Caco-2 (cell line): ENCODE measurements around the gene NKAIN2. TPM values are rescaled to one million over a fixed set of nuclear protein-coding genes. Genes with fewer than 3 reads are reported as not detected.

Experiments
- BruUV-seq: library from RNA; stranded (reverse); fragments of 400-500 nt; replicated peaks from 2 replicates; lab custom pipeline; 2021; lab: Mats Ljungman, UMichigan
- CTCF ChIA-PET: fragments of 300-600 bp; sonication (Branson Sonifier 250); formaldehyde crosslinking; loops from one replicate; lab custom pipeline; 2022; ENCODE audit warnings: antibody characterized with exemption; lab: Charles Lee
- POLR2A ChIA-PET: fragments of 300-600 bp; sonication (Branson Sonifier 250); formaldehyde crosslinking; loops from one replicate; lab custom pipeline; 2022; ENCODE audit warnings: antibody characterized with exemption; lab: Charles Lee
- DNase-seq, 2 experiments: peaks; one replicate each; pipeline versions ENCODE4 v3.0.0 to v3.0.0-alpha.2; 2020 to 2022
- H3K27me3 ChIP-seq: replicated peaks from 2 replicates; pipeline ENCODE4 v1.6.0; 2011; ENCODE audit warnings: low read length; ENCODE audit not compliant: control insufficient read depth, insufficient read depth
- H3K36me3 ChIP-seq: 2 replicates; pipeline ENCODE4 v1.5.1; 2011; ENCODE audit warnings: low read length; ENCODE audit not compliant: control insufficient read depth, insufficient read depth
- H3K4me1 ChIP-seq: fragments of 250-450 bp; sonication (Bioruptor Pico); 2 replicates; pipeline ENCODE4 v1.5.1; 2020; ENCODE audit warnings: mild to moderate bottlenecking
- H3K4me3 ChIP-seq: 2 replicates; pipeline ENCODE4 v1.5.1; 2011; ENCODE audit warnings: low read depth, mild to moderate bottlenecking, control low read depth, low read length
- H3K9me3 ChIP-seq: fragments of 250-450 bp; sonication (Bioruptor Pico); 2 replicates; pipeline ENCODE4 v1.5.1; 2020; ENCODE audit warnings: mild to moderate bottlenecking, moderate library complexity
- H3K27ac Mint-ChIP-seq: one replicate; pipeline ENCODE4 v1.8.0; 2022; ENCODE audit warnings: mixed read lengths; ENCODE audit not compliant: unreplicated experiment
- H3K27me3 Mint-ChIP-seq: one replicate; pipeline ENCODE4 v1.8.0; 2022; ENCODE audit warnings: mixed read lengths; ENCODE audit not compliant: insufficient read depth, unreplicated experiment
- H3K36me3 Mint-ChIP-seq: one replicate; pipeline ENCODE4 v1.8.0; 2022; ENCODE audit warnings: mild to moderate bottlenecking, mixed read lengths; ENCODE audit not compliant: insufficient read depth, unreplicated experiment
- H3K4me1 Mint-ChIP-seq: one replicate; pipeline ENCODE4 v1.8.0; 2022; ENCODE audit warnings: low read depth, mixed read lengths; ENCODE audit not compliant: unreplicated experiment
- H3K4me3 Mint-ChIP-seq: one replicate; pipeline ENCODE4 v1.8.0; 2022; ENCODE audit warnings: mild to moderate bottlenecking, moderate library complexity, mixed read lengths; ENCODE audit not compliant: unreplicated experiment
- H3K9me3 Mint-ChIP-seq: one replicate; pipeline ENCODE4 v1.8.0; 2022; ENCODE audit warnings: mixed read lengths; ENCODE audit not compliant: unreplicated experiment
- CTCF ChIP-seq, 2 experiments: fragments of 200-600 bp in 1 of 2; IDR thresholded peaks; 1 replicate in 1 of 2; 2 replicates in 1 of 2; pipeline versions ENCODE4 v1.5.1 to v1.8.0; 2011 to 2022; ENCODE audit warnings: antibody characterized with exemption in 1 of 2, control low read depth in 1 of 2, inconsistent platforms in 1 of 2, low read depth in 1 of 2, low read length in 1 of 2, mild to moderate bottlenecking in 1 of 2, moderate library complexity in 1 of 2; ENCODE audit not compliant: insufficient read depth in 1 of 2, severe bottlenecking in 1 of 2, unreplicated experiment in 1 of 2
- intact Hi-C: fragments of 100-400 bp; cut with micrococcal nuclease; formaldehyde crosslinking; loops from one replicate; pipeline ENCODE4 v1.10.0; 2022; ENCODE audit not compliant: unreplicated experiment
- total RNA-seq: library from RNA; stranded (reverse); gene quantifications from 2 replicates; pipeline ENCODE4 v1.2.3, GENCODE V29; 2022

NKAIN2 gene
- total RNA-seq, 1 experiment from 2014 or later = not detected

GRCh38 chr6:124432620-124433019 is 629.0 kb downstream of the NKAIN2 start:
- Histone ChIP-seq H3K36me3 (no peaks in the 10 kb centered on the region), H3K4me3 (no peak overlapping the region), H3K9me3 (no peaks in the 10 kb centered on the region), H3K4me1 (no peaks in the 10 kb centered on the region), H3K27me3 (no peaks in the 10 kb centered on the region)
- no peak for DNase-seq
- Mint-ChIP-seq H3K27me3 (no peaks in the 10 kb centered on the region), H3K36me3 (no peaks in the 10 kb centered on the region), H3K27ac (no peak overlapping the region), H3K9me3 (no peaks in the 10 kb centered on the region), H3K4me3 (no peak overlapping the region), H3K4me1 (no peaks in the 10 kb centered on the region)
- no peak for TF ChIP-seq CTCF (IDR thresholded peaks at IDR 0.05; ENCODE audit: insufficient read depth in 1 of 2, low read depth in 1 of 2, low read length in 1 of 2, severe bottlenecking in 1 of 2, unreplicated experiment in 1 of 2)
- no TSS peak for BruUV-seq
- ChIA-PET CTCF (no interaction called here), POLR2A (no interaction called here)
- intact Hi-C loops = no loop called here

- no TSS peak for BruUV-seq
- H3K36me3 ChIP-seq = no peaks in the 10 kb centered on the region
- intact Hi-C loops = no loop called here
- no peaks in the 10 kb centered on the region for H3K27me3 ChIP-seq
- DNase-seq = no peak
- no peak for TF ChIP-seq CTCF (IDR thresholded peaks at IDR 0.05; ENCODE audit: insufficient read depth in 1 of 2, low read depth in 1 of 2, low read length in 1 of 2, severe bottlenecking in 1 of 2, unreplicated experiment in 1 of 2)
- H3K36me3 Mint-ChIP-seq = no peaks in the 10 kb centered on the region
- H3K4me1 ChIP-seq = no peaks in the 10 kb centered on the region
- POLR2A ChIA-PET = no interaction called here
- no peaks in the 10 kb centered on the region for H3K9me3 ChIP-seq
- CTCF ChIA-PET = no interaction called here
- H3K4me1 Mint-ChIP-seq = no peaks in the 10 kb centered on the region
- H3K4me3 ChIP-seq = no peak overlapping the region
- no peak overlapping the region for H3K27ac Mint-ChIP-seq
- no peak overlapping the region for H3K4me3 Mint-ChIP-seq
- no peaks in the 10 kb centered on the region for H3K9me3 Mint-ChIP-seq
- no peaks in the 10 kb centered on the region for H3K27me3 Mint-ChIP-seq
Observed at GRCh38 chr6:124433387-124434160, 629.9 kb downstream of the NKAIN2 start.

GRCh38 chr6:124434421-124434820 is 630.8 kb downstream of the NKAIN2 start:
- no peak overlapping the region for H3K4me3 ChIP-seq
- BruUV-seq = no TSS peak
- no peaks in the 10 kb centered on the region for H3K4me1 ChIP-seq
- Mint-ChIP-seq H3K27me3 (no peaks in the 10 kb centered on the region), H3K4me1 (no peaks in the 10 kb centered on the region), H3K9me3 (no peaks in the 10 kb centered on the region), H3K27ac (no peak overlapping the region), H3K4me3 (no peak overlapping the region), H3K36me3 (no peaks in the 10 kb centered on the region)
- H3K27me3 ChIP-seq = no peaks in the 10 kb centered on the region
- intact Hi-C loops = no loop called here
- H3K9me3 ChIP-seq = no peaks in the 10 kb centered on the region
- DNase-seq = no peak
- H3K36me3 ChIP-seq = no peaks in the 10 kb centered on the region
- POLR2A ChIA-PET = no interaction called here
- CTCF ChIA-PET = no interaction called here
- TF ChIP-seq CTCF (IDR thresholded peaks at IDR 0.05; ENCODE audit: insufficient read depth in 1 of 2, low read depth in 1 of 2, low read length in 1 of 2, severe bottlenecking in 1 of 2, unreplicated experiment in 1 of 2) = no peak
